ENCODE data around the gene DNAI2. TPM values are rescaled to one million over a fixed set of nuclear protein-coding genes. Genes with fewer than 3 reads are reported as not detected.

The DNAI2 gene
- total RNA-seq, 1 donor from 2014 or later = not detected

GRCh38 chr17:74362810-74363498 is 88.9 kb downstream of the DNAI2 start:
- DNase-seq = no peak

Other genes with a start within 250 kb of the DNAI2 start
- gene RPL38, start 70.6 kb upstream of the DNAI2 start, total RNA-seq = 2,384 TPM
- 16.5 TPM for gene TTYH2, start 60.7 kb upstream of the DNAI2 start, total RNA-seq
- gene KIF19, start 52.0 kb downstream of the DNAI2 start, total RNA-seq = 0.39 TPM
- gene BTBD17, start 87.6 kb downstream of the DNAI2 start, total RNA-seq = not detected
- not detected for gene GPR142, start 93.3 kb downstream of the DNAI2 start, total RNA-seq
- gene GPRC5C, start 157.9 kb downstream of the DNAI2 start, total RNA-seq = 15.4 TPM
- gene CD300A, start 192.4 kb downstream of the DNAI2 start, total RNA-seq = 6.0 TPM